Nephron progenitor cell (in vitro differentiated cells): ENCODE data around the gene CHRND.
A peak's percentile ranks its signal among the peaks of the same experiment; 100 is the strongest.

Experiments
- DNase-seq: peaks from one replicate; pipeline ENCODE4 v3.0.0; 2021
- H3K27ac Mint-ChIP-seq: 2 replicates; pipeline ENCODE4 v1.8.0; 2021; ENCODE audit warnings: mild to moderate bottlenecking, moderate library complexity, mixed read lengths
- H3K27me3 Mint-ChIP-seq: 2 replicates; pipeline ENCODE4 v1.8.0; 2021; ENCODE audit warnings: mild to moderate bottlenecking, low read depth, mixed read lengths; ENCODE audit not compliant: poor library complexity
- H3K36me3 Mint-ChIP-seq: 2 replicates; pipeline ENCODE4 v1.8.0; 2021; ENCODE audit warnings: low read depth, mixed read lengths
- H3K4me1 Mint-ChIP-seq: 2 replicates; pipeline ENCODE4 v1.8.0; 2021; ENCODE audit warnings: mixed read lengths
- H3K4me3 Mint-ChIP-seq: 2 replicates; pipeline ENCODE4 v1.8.0; 2021; ENCODE audit warnings: mild to moderate bottlenecking, moderate library complexity, mixed read lengths
- H3K9me3 Mint-ChIP-seq: 2 replicates; pipeline ENCODE4 v1.8.0; 2021; ENCODE audit warnings: mild to moderate bottlenecking, moderate library complexity, mixed read lengths
- CTCF ChIP-seq: fragments of 200-600 bp; sonication (generic); IDR thresholded peaks from 2 replicates; pipeline ENCODE4 v1.5.0; 2021; ENCODE audit warnings: antibody characterized with exemption

The CHRND gene

DNA sequence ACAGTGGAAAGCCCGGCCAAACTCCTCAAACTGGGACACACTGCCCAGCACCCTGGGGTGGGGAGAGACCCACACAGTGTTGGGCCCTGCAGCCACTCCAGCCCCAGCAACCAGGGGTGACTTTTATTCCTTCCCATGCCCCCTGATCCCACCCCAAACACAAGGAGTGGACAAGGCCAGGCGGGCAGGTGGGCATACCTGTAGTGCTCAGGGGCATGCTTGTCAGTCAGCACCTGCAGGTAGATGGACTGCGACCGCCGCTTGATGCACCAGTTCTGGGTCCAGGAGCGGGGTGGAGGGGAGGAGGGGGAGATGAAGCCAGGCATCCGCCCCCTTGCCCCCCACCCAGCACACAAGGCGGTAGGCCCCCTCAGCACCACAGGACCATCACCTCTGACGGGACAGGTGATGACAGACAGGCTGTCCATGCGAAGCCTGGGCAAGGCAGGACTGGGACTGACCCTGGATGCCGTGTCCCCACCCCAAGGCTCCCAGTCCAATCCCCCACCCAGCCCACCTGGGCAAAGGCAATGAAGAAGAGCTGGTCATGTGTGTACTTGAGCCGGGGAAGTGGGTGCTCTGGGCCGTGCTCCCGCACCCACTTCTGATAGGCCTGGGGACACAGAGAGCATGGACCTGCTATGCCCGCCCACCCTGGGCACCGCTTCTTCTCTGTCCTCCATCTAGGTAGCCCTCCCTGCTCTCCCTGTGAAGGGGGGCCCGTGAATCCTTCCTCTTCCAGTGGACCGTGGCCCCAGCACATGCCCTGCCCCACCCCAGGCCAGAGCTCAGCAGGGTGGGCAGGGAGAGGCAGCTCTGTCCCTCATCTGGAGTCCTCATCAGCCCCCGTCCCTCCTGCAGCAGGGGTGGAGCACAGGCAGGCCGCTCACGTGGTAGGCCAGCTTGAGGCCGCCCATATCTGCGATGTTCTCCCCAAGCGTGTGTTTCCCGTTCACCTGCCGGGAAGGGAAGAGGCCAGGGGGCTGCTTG is 45.5 kb upstream of the CHRND start:
- no peak overlapping the region for H3K27ac Mint-ChIP-seq

GRCh38 chr2:232481322-232482140 is 44.4 kb upstream of the CHRND start:
- Mint-ChIP-seq H3K36me3 (no peaks in the 10 kb centered on the region), H3K4me3 (no peak overlapping the region), H3K27me3 (peaks cover 61% of the 10 kb centered on the region), H3K9me3 (no peaks in the 10 kb centered on the region), H3K27ac (no peak overlapping the region), H3K4me1 (peaks cover 23% of the 10 kb centered on the region)
- no peak for TF ChIP-seq CTCF
- DNase-seq, result peak; percentile 2

More for the DNA sequence above, 45.5 kb upstream of the CHRND start:
- Mint-ChIP-seq H3K36me3 (no peaks in the 10 kb centered on the region), H3K4me3 (no peak overlapping the region), H3K9me3 (no peaks in the 10 kb centered on the region), H3K27me3 (peaks cover 59% of the 10 kb centered on the region), H3K4me1 (peaks cover 22% of the 10 kb centered on the region)
- peak; percentile 4 for DNase-seq
- TF ChIP-seq CTCF, result no peak

- H3K27ac Mint-ChIP-seq, result no peak overlapping the region
- H3K27me3 Mint-ChIP-seq, result peaks cover 59% of the 10 kb centered on the region
- no peaks in the 10 kb centered on the region for H3K36me3 Mint-ChIP-seq
- no peaks in the 10 kb centered on the region for H3K9me3 Mint-ChIP-seq
- no peak for TF ChIP-seq CTCF
- DNase-seq, result peak; percentile 2
- peaks cover 23% of the 10 kb centered on the region for H3K4me1 Mint-ChIP-seq
- no peak overlapping the region for H3K4me3 Mint-ChIP-seq
These were observed 43.4 kb upstream of the CHRND start for GRCh38 chr2:232482301-232483238.

- peak; percentile 6 for DNase-seq
- Mint-ChIP-seq H3K36me3 (no peaks in the 10 kb centered on the region), H3K4me3 (no peak overlapping the region), H3K4me1 (peaks cover 23% of the 10 kb centered on the region), H3K27ac (no peak overlapping the region), H3K9me3 (no peaks in the 10 kb centered on the region), H3K27me3 (peaks cover 62% of the 10 kb centered on the region)
- no peak for TF ChIP-seq CTCF
These were observed 42.5 kb upstream of the CHRND start for GRCh38 chr2:232483311-232483922.

GRCh38 chr2:232483923-232484627 is 41.9 kb upstream of the CHRND start:
- no peak overlapping the region for H3K4me3 Mint-ChIP-seq
- H3K27ac Mint-ChIP-seq, result no peak overlapping the region
- peaks cover 26% of the 10 kb centered on the region for H3K4me1 Mint-ChIP-seq
- no peaks in the 10 kb centered on the region for H3K9me3 Mint-ChIP-seq
- DNase-seq, result no peak
- H3K27me3 Mint-ChIP-seq, result peaks cover 68% of the 10 kb centered on the region
- H3K36me3 Mint-ChIP-seq, result no peaks in the 10 kb centered on the region
- no peak for TF ChIP-seq CTCF
